Stimulated activated CD8-positive, alpha-beta memory T cell treated with anti-CD3 and anti-CD28 coated beads, Interleukin-12 subunit alpha, Interleukin-12 subunit beta, amount 100 ng/mL, for 24 hours (primary cell): ENCODE results near the gene OLFM2.
"Not testable (repeated sequence)": the region's sequence is repeated elsewhere in the genome, so short reads cannot be mapped to it uniquely, and the experiment has no call there.

Experiments
- DNase-seq: peaks from one replicate; pipeline ENCODE4 v3.0.0-alpha.2; 2020; ENCODE audit errors: extremely low read depth

The OLFM2 gene

GRCh38 chr19:9936326-9937000, at the start of gene OLFM2:
OLFM2 (minus strand) TSS chr19:9936515; CDS start chr19:9936366, 149 bp downstream.
- no peak for DNase-seq

- DNase-seq: no peak
Observed at GRCh38 chr19:9981406-9982260, 45.3 kb upstream of the OLFM2 start.

GRCh38 chr19:9972103-9972502, 35.8 kb upstream of the OLFM2 start:
- DNase-seq: no peak

GRCh38 chr19:9971166-9971897, 35.0 kb upstream of the OLFM2 start:
- DNase-seq: no peak

- no peak for DNase-seq
Observed at GRCh38 chr19:9970481-9970880, 34.2 kb upstream of the OLFM2 start.

GRCh38 chr19:9969688-9969975, 33.3 kb upstream of the OLFM2 start:
- no peak for DNase-seq

GRCh38 chr19:9968820-9969687, 32.7 kb upstream of the OLFM2 start:
- DNase-seq: no peak

GRCh38 chr19:9967326-9967725, 31.0 kb upstream of the OLFM2 start:
- DNase-seq: no peak

- no peak for DNase-seq
Observed at GRCh38 chr19:9966448-9966847, 30.1 kb upstream of the OLFM2 start.

GRCh38 chr19:9966024-9966423, 29.7 kb upstream of the OLFM2 start:
- DNase-seq: no peak

- no peak for DNase-seq
Observed at GRCh38 chr19:9962623-9963290, 26.4 kb upstream of the OLFM2 start.

GRCh38 chr19:9961103-9961502, 24.8 kb upstream of the OLFM2 start:
- DNase-seq: no peak

GRCh38 chr19:9958379-9958821, 22.1 kb upstream of the OLFM2 start:
- no peak for DNase-seq

- DNase-seq: no peak
Observed at GRCh38 chr19:9956956-9957355, 20.6 kb upstream of the OLFM2 start.

- no peak for DNase-seq
Observed at GRCh38 chr19:9953802-9954542, 17.7 kb upstream of the OLFM2 start.

- no peak for DNase-seq
Observed at GRCh38 chr19:9952276-9952675, 16.0 kb upstream of the OLFM2 start.

GRCh38 chr19:9947441-9947840, 11.1 kb upstream of the OLFM2 start:
- no peak for DNase-seq

- not testable (repeated sequence) for DNase-seq
Observed at GRCh38 chr19:9946528-9947125, 10.3 kb upstream of the OLFM2 start.

GRCh38 chr19:9945319-9945966, 9.1 kb upstream of the OLFM2 start:
- no peak for DNase-seq
